HepG2 (cell line): ENCODE measurements around the gene SNED1. TPM values are rescaled to one million over a fixed set of nuclear protein-coding genes. Genes with fewer than 3 reads are reported as not detected.

Source experiments
- CEBPB ChIP-seq: IDR thresholded peaks from 2 replicates; pipeline ENCODE4 v1.6.1; 2011; ENCODE audit warnings: low read depth, low read length, improper control_type of control experiment, borderline replicate concordance
- KLF11 ChIP-seq: IDR thresholded peaks from 2 replicates; pipeline ENCODE4 v1.6.1; 2016; ENCODE audit warnings: missing compliant biosample characterization
- PHB2 ChIP-seq: fragments of 450-650 bp; IDR thresholded peaks from 2 replicates; pipeline ENCODE4 v1.6.1; 2018; ENCODE audit not compliant: partially characterized antibody
- PLRG1 ChIP-seq: fragments of 450-650 bp; conservative IDR thresholded peaks from 2 replicates; pipeline ENCODE4 v1.6.1; 2016
- ZNF12 ChIP-seq: sonication (generic); formaldehyde crosslinking; IDR thresholded peaks from 2 replicates; pipeline ENCODE4 v1.5.0; 2020; ENCODE audit warnings: missing genetic modification reagents
- ZNF121 ChIP-seq: sonication (generic); formaldehyde crosslinking; IDR thresholded peaks from 2 replicates; pipeline ENCODE4 v1.5.0; 2020; ENCODE audit warnings: mild to moderate bottlenecking, missing genetic modification reagents
- ZNF138 ChIP-seq: sonication (generic); formaldehyde crosslinking; IDR thresholded peaks from 2 replicates; pipeline ENCODE4 v1.5.0; 2020; ENCODE audit warnings: mild to moderate bottlenecking, low read depth, missing genetic modification reagents
- ZNF260 ChIP-seq: sonication (generic); formaldehyde crosslinking; IDR thresholded peaks from 2 replicates; pipeline ENCODE4 v1.4.0; 2020; ENCODE audit warnings: missing genetic modification reagents, low read depth, mild to moderate bottlenecking, borderline replicate concordance
- ZNF343 ChIP-seq: sonication (generic); formaldehyde crosslinking; IDR thresholded peaks from 2 replicates; pipeline ENCODE4 v1.4.0; 2020; ENCODE audit warnings: mild to moderate bottlenecking, missing genetic modification reagents
- ZNF720 ChIP-seq: sonication (generic); formaldehyde crosslinking; IDR thresholded peaks from 2 replicates; pipeline ENCODE4 v1.4.0; 2020; ENCODE audit warnings: missing genetic modification reagents
- ZNF737 ChIP-seq: sonication (generic); formaldehyde crosslinking; IDR thresholded peaks from 2 replicates; pipeline ENCODE4 v1.5.0; 2020; ENCODE audit warnings: missing genetic modification reagents, mild to moderate bottlenecking, borderline replicate concordance
- ZNF773 ChIP-seq: sonication (generic); formaldehyde crosslinking; IDR thresholded peaks from 2 replicates; pipeline ENCODE4 v1.4.0; 2020; ENCODE audit warnings: missing genetic modification reagents, borderline replicate concordance
- polyA plus RNA-seq, 8 experiments: library from polyadenylated mRNA; depleted of rRNA in 3 of 8; stranded (reverse) in 7 of 8; unstranded in 1 of 8; fragments of >200 nt; fragmentation: Illumina TruSeq in 4 of 8; extraction: Trizol in 4 of 8; gene quantifications; 2 replicates each; pipeline versions ENCODE4 v1.2.1 to v1.2.3, GENCODE V29; 2011 to 2016; ENCODE audit warnings: low read depth in 4 of 8, missing spikeins in 1 of 8, mixed read lengths in 1 of 8; ENCODE audit not compliant: insufficient read depth in 1 of 8
- total RNA-seq, 5 experiments: library from RNA; depleted of rRNA; stranded (reverse); fragments of >200 nt; fragmentation: Illumina TruSeq; extraction: Trizol; gene quantifications; 2 replicates each; pipeline ENCODE4 v1.2.3, GENCODE V29; 2016; ENCODE audit warnings: low read depth in 1 of 5
- TF ChIP-seq, protein P1 (sequence below): sonication (generic); formaldehyde crosslinking; IDR thresholded peaks from 2 replicates; pipeline ENCODE4 v1.5.0; 2020; ENCODE audit warnings: mild to moderate bottlenecking, missing genetic modification reagents
- TF ChIP-seq, protein P2 (sequence below): sonication (generic); formaldehyde crosslinking; IDR thresholded peaks from 2 replicates; pipeline ENCODE4 v1.4.0; 2020; ENCODE audit warnings: missing genetic modification reagents
- TF ChIP-seq, protein P3 (sequence below), 2 experiments: fragments of 450-650 bp in 1 of 2; sonication (generic) in 1 of 2; formaldehyde crosslinking in 1 of 2; IDR thresholded peaks; 2 replicates each; pipeline versions ENCODE4 v1.6.1 to v1.8.0; 2016 to 2022; ENCODE audit warnings: antibody characterized with exemption in 1 of 2, mild to moderate bottlenecking in 1 of 2, missing genetic modification reagents in 1 of 2
- TF ChIP-seq, protein P4 (sequence below): sonication (generic); formaldehyde crosslinking; IDR thresholded peaks from 2 replicates; pipeline ENCODE4 v1.9.0; 2021; ENCODE audit warnings: missing genetic modification reagents, borderline replicate concordance

The SNED1 gene
- total and polyA plus RNA-seq, 2 of the 13 experiments (the other 11 are each of a cell fraction or from before 2014, with no cell fraction given), result 0.15 to 0.65 TPM

DNA sequence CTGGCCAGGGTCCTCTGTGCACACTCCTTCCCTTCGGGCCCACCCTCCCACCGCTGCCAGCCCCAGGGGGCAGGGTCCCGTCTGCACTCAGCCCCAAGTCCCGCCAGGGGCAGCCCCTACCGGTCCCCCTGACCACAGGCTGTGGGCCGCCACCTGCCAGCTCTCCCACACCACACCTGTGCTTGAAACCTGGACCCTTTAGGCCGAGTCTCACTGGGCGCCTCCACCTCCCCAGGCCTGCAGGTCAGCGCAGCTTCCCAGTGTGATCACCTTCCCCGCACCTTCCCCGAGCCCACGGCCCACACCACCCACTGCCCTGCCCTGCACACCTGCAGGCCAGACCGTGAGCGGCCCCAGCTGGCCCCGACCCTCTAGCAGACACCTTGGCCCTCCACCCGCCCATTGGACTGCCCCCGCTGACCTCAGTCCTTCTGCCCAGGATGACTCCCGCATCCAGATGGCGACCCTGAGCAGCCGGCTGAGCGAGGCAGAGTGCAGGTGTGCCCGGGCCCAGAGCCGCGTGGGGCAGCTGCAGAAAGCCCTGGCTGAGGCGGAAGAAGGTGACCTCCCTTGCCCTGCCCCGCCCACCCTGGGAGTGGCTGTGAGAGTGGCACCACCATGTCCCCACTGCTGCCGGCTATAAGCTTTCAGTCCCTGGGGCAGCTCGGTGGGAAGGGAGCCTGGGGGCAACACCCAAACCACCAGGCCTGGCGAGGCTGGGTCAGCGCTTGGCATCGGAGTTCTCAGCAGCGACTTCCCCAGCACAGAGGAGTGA is 31.3 kb upstream of the SNED1 start (continued):
- no peak for TF ChIP-seq ZNF720 (CRISPR knock-in tag)
- TF ChIP-seq, protein P1, sequence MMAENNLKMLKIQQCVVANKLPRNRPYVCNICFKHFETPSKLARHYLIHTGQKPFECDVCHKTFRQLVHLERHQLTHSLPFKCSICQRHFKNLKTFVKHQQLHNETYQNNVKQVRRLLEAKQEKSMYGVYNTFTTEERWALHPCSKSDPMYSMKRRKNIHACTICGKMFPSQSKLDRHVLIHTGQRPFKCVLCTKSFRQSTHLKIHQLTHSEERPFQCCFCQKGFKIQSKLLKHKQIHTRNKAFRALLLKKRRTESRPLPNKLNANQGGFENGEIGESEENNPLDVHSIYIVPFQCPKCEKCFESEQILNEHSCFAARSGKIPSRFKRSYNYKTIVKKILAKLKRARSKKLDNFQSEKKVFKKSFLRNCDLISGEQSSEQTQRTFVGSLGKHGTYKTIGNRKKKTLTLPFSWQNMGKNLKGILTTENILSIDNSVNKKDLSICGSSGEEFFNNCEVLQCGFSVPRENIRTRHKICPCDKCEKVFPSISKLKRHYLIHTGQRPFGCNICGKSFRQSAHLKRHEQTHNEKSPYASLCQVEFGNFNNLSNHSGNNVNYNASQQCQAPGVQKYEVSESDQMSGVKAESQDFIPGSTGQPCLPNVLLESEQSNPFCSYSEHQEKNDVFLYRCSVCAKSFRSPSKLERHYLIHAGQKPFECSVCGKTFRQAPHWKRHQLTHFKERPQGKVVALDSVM (CRISPR knock-in tag), result no peak
- no peak for TF ChIP-seq PHB2
- no peak for TF ChIP-seq ZNF343 (CRISPR knock-in tag)
- TF ChIP-seq PLRG1, result no peak
- TF ChIP-seq CEBPB, result no peak
- TF ChIP-seq ZNF12, result no peak
- no peak for TF ChIP-seq ZNF773 (CRISPR knock-in tag)
- TF ChIP-seq ZNF121 (CRISPR knock-in tag), result no peak
- no peak for TF ChIP-seq ZNF138 (CRISPR knock-in tag)
- TF ChIP-seq, protein P2, sequence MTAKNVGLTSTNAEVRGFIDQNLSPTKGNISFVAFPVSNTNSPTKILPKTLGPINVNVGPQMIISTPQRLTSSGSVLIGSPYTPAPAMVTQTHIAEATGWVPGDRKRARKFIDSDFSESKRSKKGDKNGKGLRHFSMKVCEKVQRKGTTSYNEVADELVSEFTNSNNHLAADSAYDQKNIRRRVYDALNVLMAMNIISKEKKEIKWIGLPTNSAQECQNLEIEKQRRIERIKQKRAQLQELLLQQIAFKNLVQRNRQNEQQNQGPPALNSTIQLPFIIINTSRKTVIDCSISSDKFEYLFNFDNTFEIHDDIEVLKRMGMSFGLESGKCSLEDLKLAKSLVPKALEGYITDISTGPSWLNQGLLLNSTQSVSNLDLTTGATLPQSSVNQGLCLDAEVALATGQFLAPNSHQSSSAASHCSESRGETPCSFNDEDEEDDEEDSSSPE (CRISPR knock-in tag), result no peak
- TF ChIP-seq, protein P3, sequence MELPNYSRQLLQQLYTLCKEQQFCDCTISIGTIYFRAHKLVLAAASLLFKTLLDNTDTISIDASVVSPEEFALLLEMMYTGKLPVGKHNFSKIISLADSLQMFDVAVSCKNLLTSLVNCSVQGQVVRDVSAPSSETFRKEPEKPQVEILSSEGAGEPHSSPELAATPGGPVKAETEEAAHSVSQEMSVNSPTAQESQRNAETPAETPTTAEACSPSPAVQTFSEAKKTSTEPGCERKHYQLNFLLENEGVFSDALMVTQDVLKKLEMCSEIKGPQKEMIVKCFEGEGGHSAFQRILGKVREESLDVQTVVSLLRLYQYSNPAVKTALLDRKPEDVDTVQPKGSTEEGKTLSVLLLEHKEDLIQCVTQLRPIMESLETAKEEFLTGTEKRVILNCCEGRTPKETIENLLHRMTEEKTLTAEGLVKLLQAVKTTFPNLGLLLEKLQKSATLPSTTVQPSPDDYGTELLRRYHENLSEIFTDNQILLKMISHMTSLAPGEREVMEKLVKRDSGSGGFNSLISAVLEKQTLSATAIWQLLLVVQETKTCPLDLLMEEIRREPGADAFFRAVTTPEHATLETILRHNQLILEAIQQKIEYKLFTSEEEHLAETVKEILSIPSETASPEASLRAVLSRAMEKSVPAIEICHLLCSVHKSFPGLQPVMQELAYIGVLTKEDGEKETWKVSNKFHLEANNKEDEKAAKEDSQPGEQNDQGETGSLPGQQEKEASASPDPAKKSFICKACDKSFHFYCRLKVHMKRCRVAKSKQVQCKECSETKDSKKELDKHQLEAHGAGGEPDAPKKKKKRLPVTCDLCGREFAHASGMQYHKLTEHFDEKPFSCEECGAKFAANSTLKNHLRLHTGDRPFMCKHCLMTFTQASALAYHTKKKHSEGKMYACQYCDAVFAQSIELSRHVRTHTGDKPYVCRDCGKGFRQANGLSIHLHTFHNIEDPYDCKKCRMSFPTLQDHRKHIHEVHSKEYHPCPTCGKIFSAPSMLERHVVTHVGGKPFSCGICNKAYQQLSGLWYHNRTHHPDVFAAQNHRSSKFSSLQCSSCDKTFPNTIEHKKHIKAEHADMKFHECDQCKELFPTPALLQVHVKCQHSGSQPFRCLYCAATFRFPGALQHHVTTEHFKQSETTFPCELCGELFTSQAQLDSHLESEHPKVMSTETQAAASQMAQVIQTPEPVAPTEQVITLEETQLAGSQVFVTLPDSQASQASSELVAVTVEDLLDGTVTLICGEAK (IDR thresholded peaks at IDR 0.05), result no peak
- TF ChIP-seq, protein P3 (CRISPR knock-in tag; IDR thresholded peaks at IDR 0.05), result 0 out of 2 replicates have a peak, but pooled peaks have one; percentile 33
- no peak for TF ChIP-seq ZNF260 (CRISPR knock-in tag)
- no peak for TF ChIP-seq ZNF737 (CRISPR knock-in tag)
- TF ChIP-seq, protein P4, sequence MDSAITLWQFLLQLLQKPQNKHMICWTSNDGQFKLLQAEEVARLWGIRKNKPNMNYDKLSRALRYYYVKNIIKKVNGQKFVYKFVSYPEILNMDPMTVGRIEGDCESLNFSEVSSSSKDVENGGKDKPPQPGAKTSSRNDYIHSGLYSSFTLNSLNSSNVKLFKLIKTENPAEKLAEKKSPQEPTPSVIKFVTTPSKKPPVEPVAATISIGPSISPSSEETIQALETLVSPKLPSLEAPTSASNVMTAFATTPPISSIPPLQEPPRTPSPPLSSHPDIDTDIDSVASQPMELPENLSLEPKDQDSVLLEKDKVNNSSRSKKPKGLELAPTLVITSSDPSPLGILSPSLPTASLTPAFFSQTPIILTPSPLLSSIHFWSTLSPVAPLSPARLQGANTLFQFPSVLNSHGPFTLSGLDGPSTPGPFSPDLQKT (CRISPR knock-in tag), result no peak
- TF ChIP-seq KLF11, result no peak
